ENCODE results near the gene SLC25A53. TPM values are rescaled to one million over a fixed set of nuclear protein-coding genes. Genes with fewer than 3 reads are reported as not detected.

Gene SLC25A53
- total RNA-seq, 1 experiment from 2014 or later, result 9.8 TPM

- no peak for TF ChIP-seq TCF7L2 (IDR thresholded peaks at IDR 0.05; ENCODE audit: low read depth, low read length)
- no TSS peak for BruUV-seq (replicated peaks)
- POLR2A ChIA-PET, result no interaction called here
- CTCF ChIA-PET, result no interaction called here
- H3K27me3 ChIP-seq (ENCODE audit: control insufficient read depth, insufficient read depth, low read length), result peaks cover 20% of the 10 kb centered on the region
- no peak overlapping the region for H3K4me3 ChIP-seq (ENCODE audit: low read depth in 2 of 2, low read length in 2 of 2)
- in situ Hi-C loops (cut with HindIII; ENCODE audit: low pct_unique_long_range_greater_than_20kb, low sequenced_read_pairs), result no loop called here
- no peak overlapping the region for H3K27ac ChIP-seq (ENCODE audit: low read length)
- DNase-seq (ENCODE audit: low read depth, low spot score), result no peak
- H3K9me3 ChIP-seq (ENCODE audit: control insufficient read depth, insufficient read depth, low read depth, low read length), result no peaks in the 10 kb centered on the region
- no peak for ATAC-seq
- H3K4me1 ChIP-seq (ENCODE audit: control insufficient read depth, insufficient read depth, low read length), result no peaks in the 10 kb centered on the region
- intact Hi-C loops (cut with micrococcal nuclease; ENCODE audit: unreplicated experiment), result no loop called here
- no peaks in the 10 kb centered on the region for H3K36me3 ChIP-seq (ENCODE audit: control insufficient read depth, insufficient read depth, low read length)
These were observed 52.1 kb downstream of the SLC25A53 start for GRCh38 chrX:104104676-104105075.

GRCh38 chrX:104098919-104099318 lies 57.9 kb downstream of the SLC25A53 start:
- H3K4me1 ChIP-seq (ENCODE audit: control insufficient read depth, insufficient read depth, low read length), result no peaks in the 10 kb centered on the region
- no peak overlapping the region for H3K4me3 ChIP-seq (ENCODE audit: low read depth in 2 of 2, low read length in 2 of 2)

More at GRCh38 chrX:104098919-104099318, 57.9 kb downstream of the SLC25A53 start:
- ChIA-PET POLR2A (no interaction called here), CTCF (no interaction called here)
- TF ChIP-seq POLR2AphosphoS5 (IDR thresholded peaks at IDR 0.05; ENCODE audit: low read depth, low read length) (no peak), SIN3A (IDR thresholded peaks at IDR 0.05; ENCODE audit: borderline replicate concordance, insufficient read depth, low read depth, low read length) (no peak), CTCF (IDR thresholded peaks at IDR 0.05) (no peak), TCF7L2 (IDR thresholded peaks at IDR 0.05; ENCODE audit: low read depth, low read length) (no peak), REST (IDR thresholded peaks at IDR 0.05; ENCODE audit: insufficient read depth in 1 of 2, low read depth in 2 of 2, low read length in 1 of 2) (no peak)
- ATAC-seq, result no peak
- in situ Hi-C loops (cut with HindIII; ENCODE audit: low pct_unique_long_range_greater_than_20kb, low sequenced_read_pairs) (no loop called here), intact Hi-C loops (cut with micrococcal nuclease; ENCODE audit: unreplicated experiment) (loop anchor here (1.0 kb wide), 1 partner anchor 37 kb away; no protein-coding TSS in a partner anchor)
- no TSS peak for BruUV-seq (replicated peaks)
- no peaks in the 10 kb centered on the region for H3K9me3 ChIP-seq (ENCODE audit: control insufficient read depth, insufficient read depth, low read depth, low read length)
- H3K36me3 ChIP-seq (ENCODE audit: control insufficient read depth, insufficient read depth, low read length), result no peaks in the 10 kb centered on the region
- H3K27me3 ChIP-seq (ENCODE audit: control insufficient read depth, insufficient read depth, low read length), result peaks cover 19% of the 10 kb centered on the region; the same call in 1 of the 2 replicates
- H3K27ac ChIP-seq (ENCODE audit: low read length), result no peak overlapping the region
- no peak for DNase-seq (ENCODE audit: low read depth, low spot score)

All from Panc1 (cell line).